ENCODE data around the gene COMP. TPM values are rescaled to one million over a fixed set of nuclear protein-coding genes. Genes with fewer than 3 reads are reported as not detected.
"Not testable (repeated sequence)": the region's sequence is repeated elsewhere in the genome, so short reads cannot be mapped to it uniquely, and the experiment has no call there.

Gene COMP
- polyA plus RNA-seq, 1 experiment = 9.2 TPM

GRCh38 chr19:18830488-18830887, 39.4 kb upstream of the COMP start:
- TF ChIP-seq CTCF (IDR thresholded peaks at IDR 0.05; ENCODE audit: insufficient read depth, low read depth, low read length) = no peak
- ChIA-PET POLR2A (no interaction called here), CTCF (interaction anchor here (0.5 to 2.6 kb wide), 2 partner anchors 17 to 19 kb away, joined by 3 to 9 read pairs; no protein-coding TSS in a partner anchor)
- Histone ChIP-seq H3K27me3 (ENCODE audit: control insufficient read depth, insufficient read depth, low read length) (no peaks in the 10 kb centered on the region), H3K4me3 (ENCODE audit: low read depth, low read length) (no peak overlapping the region), H3K36me3 (ENCODE audit: control insufficient read depth, insufficient read depth, low read length) (no peaks in the 10 kb centered on the region)
- DNase-seq (ENCODE audit: low read depth) = no peak

DNA sequence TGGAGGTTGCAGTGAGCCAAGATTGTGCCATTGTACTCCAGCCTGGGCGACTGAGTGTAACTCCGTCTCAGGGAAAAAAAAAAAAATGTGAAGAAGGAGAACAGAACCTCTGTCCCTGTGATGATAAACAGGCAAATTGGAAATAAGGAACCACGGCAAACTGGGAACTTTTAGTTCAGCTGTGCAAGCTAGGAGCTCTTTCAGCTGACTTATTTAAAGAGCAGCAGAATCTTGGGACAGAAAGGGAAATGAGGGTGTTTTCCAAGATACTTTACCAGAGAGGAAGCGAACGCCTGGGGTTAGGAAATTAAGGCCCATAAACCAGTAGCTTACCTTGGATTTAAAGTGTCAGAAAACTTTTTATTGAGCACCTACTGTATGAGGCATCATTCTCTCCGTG, 37.7 kb upstream of the COMP start:
- no peak for TF ChIP-seq CTCF (IDR thresholded peaks at IDR 0.05; ENCODE audit: insufficient read depth, low read depth, low read length)
- CTCF ChIA-PET = interaction anchor here (0.8 to 2.6 kb wide), 3 partner anchors 14 to 215 kb away, joined by 3 to 9 read pairs (median 5); no protein-coding TSS in a partner anchor
- no peaks in the 10 kb centered on the region for H3K36me3 ChIP-seq (ENCODE audit: control insufficient read depth, insufficient read depth, low read length)
- no peak overlapping the region for H3K4me3 ChIP-seq (ENCODE audit: low read depth, low read length)
- POLR2A ChIA-PET = no interaction called here
- DNase-seq (ENCODE audit: low read depth) = no peak
- H3K27me3 ChIP-seq (ENCODE audit: control insufficient read depth, insufficient read depth, low read length) = no peaks in the 10 kb centered on the region

DNA sequence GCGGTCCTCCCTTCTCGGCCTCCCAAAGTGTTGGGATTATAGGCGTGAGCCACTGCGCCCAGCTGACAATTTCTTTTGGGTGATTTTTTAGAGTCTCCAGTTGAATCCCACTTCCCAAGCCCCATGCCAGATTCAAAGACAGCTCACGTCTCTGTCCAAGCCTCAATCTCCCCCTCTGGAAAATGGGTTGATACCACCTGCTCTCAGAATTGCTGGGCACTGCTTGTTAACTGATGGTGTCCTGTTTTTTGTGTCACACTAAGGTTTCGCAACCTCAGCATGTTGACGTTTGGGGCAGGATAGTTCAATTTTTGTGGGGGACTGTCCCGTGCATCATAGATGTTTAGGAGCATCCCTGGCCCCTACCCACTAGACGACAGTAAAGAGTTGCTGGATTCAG, 26.5 kb upstream of the COMP start:
- POLR2A ChIA-PET = no interaction called here
- no peak for DNase-seq (ENCODE audit: low read depth)
- TF ChIP-seq CTCF (IDR thresholded peaks at IDR 0.05; ENCODE audit: insufficient read depth, low read depth, low read length) = no peak
- no peaks in the 10 kb centered on the region; the same call in 1 of the 2 replicates for H3K27me3 ChIP-seq (ENCODE audit: control insufficient read depth, insufficient read depth, low read length)
- no peaks in the 10 kb centered on the region for H3K36me3 ChIP-seq (ENCODE audit: control insufficient read depth, insufficient read depth, low read length)
- no peak overlapping the region for H3K4me3 ChIP-seq (ENCODE audit: low read depth, low read length)
- CTCF ChIA-PET = interaction anchor here (0.7 kb wide), 1 partner anchor 211 kb away, joined by 3 read pairs; no protein-coding TSS in a partner anchor

DNA sequence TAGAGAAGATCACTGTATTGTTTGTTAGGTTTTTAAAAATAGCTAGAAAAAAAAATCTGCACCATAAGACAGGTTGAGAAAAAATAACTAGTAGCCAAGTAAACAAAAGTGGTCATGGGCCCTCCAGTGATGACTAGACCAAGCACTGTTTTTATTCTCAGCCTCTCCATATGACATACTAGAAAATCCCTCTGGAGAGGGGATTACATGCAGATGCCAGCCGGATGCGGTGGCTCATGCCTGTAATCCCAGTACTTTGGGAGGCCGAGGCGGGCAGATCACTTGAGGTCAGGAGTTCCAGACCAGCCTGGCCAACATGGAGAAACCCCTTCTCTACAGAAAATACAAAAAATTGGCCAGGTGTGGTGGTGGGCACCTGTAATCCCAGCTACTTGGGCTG, 25.5 kb upstream of the COMP start:
- H3K4me3 ChIP-seq (ENCODE audit: low read depth, low read length); POLR2A ChIA-PET; DNase-seq (ENCODE audit: low read depth); H3K27me3 ChIP-seq (ENCODE audit: control insufficient read depth, insufficient read depth, low read length); H3K36me3 ChIP-seq (ENCODE audit: control insufficient read depth, insufficient read depth, low read length): not testable (repeated sequence)
- CTCF ChIA-PET = interaction anchor here (0.8 to 1.0 kb wide), 3 partner anchors 9 to 228 kb away, joined by 3 read pairs; partner anchors contain the start of gene REX1BD

DNA sequence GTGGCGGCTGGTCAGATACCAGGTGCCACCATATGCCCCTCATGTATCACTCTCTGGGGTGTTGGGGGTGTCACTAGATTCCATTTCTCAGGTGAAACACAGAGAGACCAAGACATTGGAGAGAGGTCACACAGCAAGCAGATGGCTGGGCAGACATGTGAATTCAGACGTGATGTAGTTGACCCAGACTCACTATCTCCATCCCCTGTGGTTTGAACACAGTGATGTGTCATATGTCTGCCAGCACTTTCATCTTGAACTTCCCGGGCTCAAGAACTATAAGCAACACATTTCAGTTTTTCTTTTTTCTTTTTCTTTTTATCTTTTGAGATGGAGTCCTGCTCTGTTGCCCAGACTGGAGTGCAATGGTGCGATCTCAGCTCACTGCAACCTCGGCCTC, 24.6 kb upstream of the COMP start:
- Histone ChIP-seq H3K27me3 (ENCODE audit: control insufficient read depth, insufficient read depth, low read length) (no peaks in the 10 kb centered on the region; the same call in 1 of the 2 replicates), H3K4me3 (ENCODE audit: low read depth, low read length) (no peak overlapping the region), H3K36me3 (ENCODE audit: control insufficient read depth, insufficient read depth, low read length) (no peaks in the 10 kb centered on the region)
- TF ChIP-seq CTCF (IDR thresholded peaks at IDR 0.05; ENCODE audit: insufficient read depth, low read depth, low read length) = no peak
- no peak for DNase-seq (ENCODE audit: low read depth)
- ChIA-PET CTCF (interaction anchor here (0.8 kb wide), 2 partner anchors 16 to 222 kb away, joined by 3 to 4 read pairs; partner anchors contain the start of gene UPF1), POLR2A (no interaction called here)

DNA sequence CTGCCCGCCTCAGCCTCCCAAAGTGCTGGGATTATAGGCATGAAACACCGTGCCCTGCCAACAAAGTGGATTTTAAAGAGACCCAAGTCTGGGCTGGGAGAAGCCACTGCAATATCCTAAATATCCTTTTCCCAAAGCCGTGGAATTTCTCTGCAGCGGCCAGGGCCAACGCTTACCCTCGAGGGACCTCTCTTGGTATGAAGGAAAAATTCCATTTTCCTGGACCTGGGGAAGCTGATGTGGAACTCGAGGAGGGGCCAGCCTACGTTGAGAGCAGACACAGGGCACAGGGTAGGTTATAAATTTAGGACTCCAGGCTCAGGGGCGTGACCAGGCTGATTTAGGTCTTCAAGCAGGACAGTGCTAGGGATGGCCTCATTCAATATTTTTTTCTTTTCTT, 23.0 kb upstream of the COMP start:
- ChIA-PET POLR2A (no interaction called here), CTCF (interaction anchor here (1.0 to 1.3 kb wide), 4 partner anchors 14 to 138 kb away, joined by 3 to 5 read pairs (median 4); no protein-coding TSS in a partner anchor)
- H3K36me3 ChIP-seq (ENCODE audit: control insufficient read depth, insufficient read depth, low read length) = no peaks in the 10 kb centered on the region
- no peaks in the 10 kb centered on the region; the same call in 1 of the 2 replicates for H3K27me3 ChIP-seq (ENCODE audit: control insufficient read depth, insufficient read depth, low read length)
- peak; percentile 6; the same call in 1 of the 2 replicates for TF ChIP-seq CTCF (IDR thresholded peaks at IDR 0.05; ENCODE audit: insufficient read depth, low read depth, low read length)
- H3K4me3 ChIP-seq (ENCODE audit: low read depth, low read length) = no peak overlapping the region
- no peak for DNase-seq (ENCODE audit: low read depth)

DNA sequence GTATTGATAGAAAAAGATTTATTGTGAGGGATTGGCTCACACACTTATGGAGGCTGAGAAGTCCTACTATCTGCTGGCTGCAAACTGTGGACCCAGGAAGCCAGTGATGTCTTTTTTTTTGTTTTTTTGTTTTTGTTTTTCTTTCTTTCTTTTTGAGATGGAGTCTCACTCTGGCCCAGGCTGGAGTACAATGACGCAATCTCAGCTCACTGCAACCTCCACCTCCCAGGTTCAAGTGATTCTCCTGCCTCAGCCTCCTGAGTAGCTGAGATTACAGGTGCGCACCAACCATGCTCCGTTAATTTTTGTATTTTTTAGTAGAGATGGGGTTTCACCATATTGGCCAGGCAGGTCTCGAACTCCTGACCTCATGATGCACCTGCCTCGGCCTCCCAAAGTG, 20.5 kb upstream of the COMP start:
- DNase-seq (ENCODE audit: low read depth); H3K27me3 ChIP-seq (ENCODE audit: control insufficient read depth, insufficient read depth, low read length); H3K36me3 ChIP-seq (ENCODE audit: control insufficient read depth, insufficient read depth, low read length); H3K4me3 ChIP-seq (ENCODE audit: low read depth, low read length); POLR2A ChIA-PET: not testable (repeated sequence)
- CTCF ChIA-PET = interaction anchor here (0.7 to 1.8 kb wide), 3 partner anchors 19 to 222 kb away, joined by 3 to 8 read pairs (median 3); no protein-coding TSS in a partner anchor
